GM18517 (cell line): Measurements from ENCODE around the gene SLC35F3.

Experiments
- ATAC-seq: cut with Tn5 transposase; IDR thresholded peaks from one replicate; pipeline ENCODE4 v1.9.1; 2021; ENCODE audit warnings: mild to moderate bottlenecking, moderate library complexity; ENCODE audit not compliant: unreplicated experiment

SLC35F3 gene

GRCh38 chr1:233909195-233909594, 4.7 kb downstream of the SLC35F3 start:
- ATAC-seq = no peak

GRCh38 chr1:233912447-233912846, 8.0 kb downstream of the SLC35F3 start:
- no peak for ATAC-seq

GRCh38 chr1:233912909-233913308, 8.4 kb downstream of the SLC35F3 start:
- no peak for ATAC-seq

GRCh38 chr1:233916706-233917105, 12.2 kb downstream of the SLC35F3 start:
- ATAC-seq = no peak

- ATAC-seq = no peak
These were observed 15.3 kb downstream of the SLC35F3 start for GRCh38 chr1:233919786-233920185.

DNA sequence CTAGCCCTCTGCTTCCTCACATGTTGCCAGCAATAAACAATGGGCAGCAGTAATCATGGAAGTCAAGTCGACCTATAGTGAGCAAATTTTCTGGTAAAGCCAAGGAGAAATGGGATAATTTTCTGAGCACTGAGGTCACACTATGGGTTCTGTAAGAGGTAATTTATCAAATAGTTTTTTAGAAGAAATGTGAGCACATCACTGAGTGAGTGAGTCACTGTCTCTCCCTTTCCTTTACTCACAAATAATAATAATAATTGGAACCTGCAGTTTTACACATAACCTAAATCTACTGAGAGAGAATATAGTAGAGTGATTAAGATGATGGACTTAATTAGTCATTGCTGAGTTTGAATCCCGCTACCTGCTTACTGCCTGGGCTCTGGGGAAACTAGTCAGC, 23.6 kb downstream of the SLC35F3 start:
- no peak for ATAC-seq

- ATAC-seq = no peak
These were observed 28.9 kb downstream of the SLC35F3 start for GRCh38 chr1:233933339-233933738.

GRCh38 chr1:233935297-233935868, 30.9 kb downstream of the SLC35F3 start:
- ATAC-seq = no peak

DNA sequence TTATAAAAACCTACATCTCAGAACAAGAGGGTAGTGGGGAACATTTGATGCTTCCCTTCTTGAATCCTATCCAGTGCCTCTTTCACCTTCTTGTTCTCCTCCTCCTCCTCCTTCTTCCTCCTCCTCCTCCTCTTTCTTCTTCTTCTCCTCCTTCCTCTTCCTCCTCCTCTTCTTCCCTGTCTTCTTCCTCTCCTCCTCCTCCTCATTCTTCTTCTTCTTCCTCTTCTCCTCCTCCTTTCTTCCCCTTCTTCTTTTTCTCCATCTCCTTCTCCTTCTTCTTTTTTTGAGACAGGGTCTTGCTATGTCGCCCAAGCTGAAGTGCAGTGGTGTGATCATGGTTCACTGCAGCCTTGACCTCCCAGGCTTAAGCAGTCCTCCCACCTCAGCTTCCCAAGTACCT, 31.9 kb downstream of the SLC35F3 start:
- no peak for ATAC-seq

DNA sequence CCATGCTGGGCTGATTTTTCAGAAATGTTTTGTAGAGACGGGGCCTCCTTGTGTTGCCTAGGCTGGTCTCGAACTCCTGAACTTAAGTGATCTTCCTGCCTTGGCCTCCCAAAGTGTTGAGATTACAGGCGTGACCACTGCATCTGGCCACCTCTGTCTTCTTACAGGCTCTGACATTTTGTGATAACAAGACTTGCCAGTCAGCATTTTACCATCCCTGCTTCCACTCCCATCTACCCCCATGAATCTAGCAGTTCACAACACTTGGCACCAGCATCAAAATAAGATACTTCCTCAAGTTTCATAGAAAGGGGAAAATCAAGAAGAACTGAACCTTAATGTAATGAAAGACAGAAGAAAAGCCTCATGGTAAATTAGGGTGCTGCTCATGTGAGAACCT, 32.4 kb downstream of the SLC35F3 start:
- no peak for ATAC-seq

- ATAC-seq = no peak
These were observed 34.0 kb downstream of the SLC35F3 start for GRCh38 chr1:233938476-233938875.

DNA sequence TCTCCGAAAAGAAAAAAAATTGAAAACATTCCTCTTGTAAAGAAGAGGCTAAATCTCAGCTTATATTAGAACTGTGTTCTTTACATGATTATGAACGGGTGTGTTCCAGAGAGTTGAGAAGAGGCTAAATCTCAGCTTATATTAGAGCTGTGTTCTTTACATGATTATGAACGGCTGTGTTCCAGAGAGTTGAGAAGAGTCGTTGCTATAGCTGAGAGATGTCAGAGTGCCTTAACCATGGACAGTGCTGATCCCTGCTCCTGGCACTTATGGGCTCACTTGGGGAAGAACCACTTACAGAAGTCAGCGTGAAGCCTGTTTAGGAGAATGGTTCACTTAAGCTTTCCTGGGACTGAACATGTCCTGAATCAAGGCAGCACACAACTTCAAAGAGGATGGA, 35.0 kb downstream of the SLC35F3 start:
- no peak for ATAC-seq

DNA sequence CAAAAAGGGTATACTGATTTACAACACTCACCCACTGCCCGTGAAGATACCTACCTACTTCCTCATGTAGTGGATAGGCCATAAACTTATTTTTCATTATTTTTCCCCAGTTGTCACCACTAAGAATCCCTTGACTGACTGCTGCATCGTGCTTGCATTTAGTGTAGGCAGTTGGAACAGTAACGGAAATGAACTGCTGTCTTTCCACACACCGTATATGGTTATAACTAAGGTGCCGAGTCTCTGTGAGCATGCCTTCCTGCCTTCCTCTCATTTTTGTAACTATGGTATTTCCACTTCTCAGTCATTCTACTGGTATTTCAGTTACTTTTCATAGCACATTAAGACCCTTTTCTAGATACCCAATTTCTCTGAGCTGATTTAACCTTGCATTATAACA, 36.4 kb downstream of the SLC35F3 start:
- no peak for ATAC-seq

GRCh38 chr1:233944601-233945000, 40.1 kb downstream of the SLC35F3 start:
- ATAC-seq = no peak

DNA sequence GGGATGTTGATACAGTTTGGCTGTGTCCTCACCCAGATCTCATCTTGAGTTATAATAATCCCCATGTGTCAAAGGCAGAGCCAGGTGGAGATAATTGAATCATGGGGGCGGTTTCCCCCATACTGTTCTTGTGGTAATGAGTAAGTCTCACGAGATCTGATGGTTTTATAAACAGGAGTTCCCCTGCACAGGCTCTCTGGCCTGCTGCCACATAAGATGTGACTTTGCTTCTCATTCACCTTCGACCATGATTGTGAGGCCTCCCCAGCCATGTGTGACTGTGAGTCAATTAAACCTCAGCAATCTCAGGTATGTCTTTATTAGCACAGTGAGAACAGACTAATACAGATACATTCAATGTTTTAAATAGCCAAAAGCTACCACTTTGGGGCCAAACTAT, 41.1 kb downstream of the SLC35F3 start:
- ATAC-seq = no peak

DNA sequence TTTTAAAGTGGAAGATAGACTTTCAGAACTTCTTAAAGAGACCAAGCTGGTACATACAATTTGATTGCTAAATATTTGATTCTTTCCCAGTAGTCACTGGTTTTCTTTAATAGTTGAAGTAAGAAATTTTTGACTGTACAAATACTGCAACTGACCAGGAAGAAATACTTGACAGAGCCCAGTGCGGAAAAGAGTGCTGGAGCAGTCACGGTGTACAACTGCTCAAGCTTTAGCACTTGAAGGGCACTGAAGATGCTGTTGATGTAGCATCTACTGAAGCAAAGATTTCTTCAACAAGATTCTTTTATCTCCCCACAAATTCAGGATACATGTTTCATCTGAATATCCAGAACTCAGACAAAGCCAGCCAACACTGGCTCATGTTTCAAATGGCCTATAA, 41.5 kb downstream of the SLC35F3 start:
- ATAC-seq = no peak

DNA sequence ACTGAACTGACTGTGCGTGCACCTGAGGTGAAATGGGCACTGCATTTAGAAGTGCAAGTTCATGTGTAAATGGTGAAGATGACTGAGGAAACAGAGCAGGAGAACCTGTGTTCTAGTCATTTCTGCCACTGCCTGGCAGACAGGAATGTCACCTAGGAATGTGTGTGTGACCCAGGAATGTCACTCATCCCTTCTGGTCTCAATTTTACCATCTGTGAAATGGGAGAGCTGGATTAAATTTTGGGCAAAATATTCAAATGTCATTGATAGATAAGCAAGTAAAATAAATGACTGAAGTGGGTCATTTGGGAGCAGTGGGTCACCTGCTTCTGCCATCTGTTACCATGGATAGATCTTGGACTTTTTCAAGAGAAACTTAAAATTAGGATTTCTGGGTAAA, 42.2 kb downstream of the SLC35F3 start:
- no peak for ATAC-seq

GRCh38 chr1:233951804-233952203, 47.3 kb downstream of the SLC35F3 start:
- no peak for ATAC-seq

DNA sequence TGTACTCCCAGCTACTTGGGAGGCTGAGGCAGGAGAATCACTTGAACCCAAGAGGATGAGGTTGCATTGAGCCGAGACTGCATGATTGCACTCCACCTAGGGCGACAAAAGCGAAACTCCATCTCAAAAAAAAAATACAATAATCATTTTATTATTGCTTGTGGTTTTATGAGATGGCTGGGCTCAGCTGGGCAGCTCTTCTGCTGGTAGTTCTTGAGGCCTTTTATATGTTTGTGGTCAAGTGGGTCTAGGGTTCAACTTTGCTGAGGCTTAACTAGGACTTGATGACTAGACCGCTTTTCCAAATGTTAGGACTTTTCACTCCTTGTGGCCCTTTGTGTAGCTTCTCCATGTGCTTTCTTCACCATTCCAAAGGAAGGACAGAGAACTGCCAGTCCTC, 53.2 kb downstream of the SLC35F3 start:
- ATAC-seq = no peak

DNA sequence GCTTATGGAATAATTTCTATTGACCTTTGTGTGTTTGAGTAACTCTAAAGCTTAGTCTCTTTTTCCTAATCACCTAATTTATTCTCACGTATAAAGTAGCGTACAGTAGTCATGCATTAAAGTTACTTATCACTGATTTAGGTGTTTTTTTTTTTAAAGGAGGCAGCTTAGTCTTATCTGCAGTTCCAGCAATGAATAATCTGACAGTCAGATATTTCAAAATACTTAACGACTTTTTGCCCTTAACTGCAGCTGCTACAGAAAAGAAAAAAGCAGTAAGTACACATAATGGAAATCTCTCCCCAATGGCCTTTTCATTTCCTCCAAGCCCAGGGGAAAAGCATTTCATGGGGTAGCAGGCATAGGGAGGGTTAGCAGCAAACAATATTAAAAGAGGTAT, 54.6 kb downstream of the SLC35F3 start:
- ATAC-seq = no peak

GRCh38 chr1:233959971-233960370, 55.5 kb downstream of the SLC35F3 start:
- no peak for ATAC-seq

DNA sequence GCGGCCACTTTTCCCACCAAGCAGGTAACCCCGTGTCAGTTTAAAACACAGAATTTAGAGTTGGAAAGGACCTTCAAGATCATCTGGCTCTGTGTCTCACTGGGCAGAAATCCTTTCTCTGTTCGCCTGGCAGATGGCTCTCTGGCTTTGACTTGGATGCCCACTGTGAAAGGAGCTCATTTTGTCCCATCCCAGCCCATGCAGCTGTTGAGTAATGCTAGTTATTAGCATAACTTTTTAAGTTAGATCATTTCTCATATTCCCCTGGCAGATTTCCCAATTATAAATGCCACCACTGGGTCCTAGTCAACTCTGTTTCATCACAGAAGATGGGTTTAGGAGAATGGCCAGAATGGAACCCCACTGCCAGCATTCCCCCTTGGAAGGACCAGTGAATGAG, 55.9 kb downstream of the SLC35F3 start:
- no peak for ATAC-seq

DNA sequence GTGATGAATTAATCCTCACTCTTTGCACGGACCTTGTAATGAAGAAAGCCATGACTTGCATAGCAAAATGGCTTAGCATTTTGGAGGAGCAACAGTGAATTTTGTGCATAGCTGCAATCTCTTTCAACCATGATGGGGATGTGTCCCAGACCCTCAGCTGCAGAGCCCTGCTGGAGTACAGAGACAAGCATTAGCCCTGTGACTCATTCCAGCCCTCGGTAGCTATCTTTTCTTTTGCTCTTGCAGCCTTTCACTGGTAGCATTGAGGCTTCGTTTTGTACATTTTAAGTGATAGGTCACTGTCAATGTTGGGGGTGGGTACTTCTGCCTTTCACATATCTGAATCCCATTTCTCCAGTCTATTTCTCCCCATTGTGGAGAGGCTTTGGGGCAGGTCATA, 58.4 kb downstream of the SLC35F3 start:
- no peak for ATAC-seq

DNA sequence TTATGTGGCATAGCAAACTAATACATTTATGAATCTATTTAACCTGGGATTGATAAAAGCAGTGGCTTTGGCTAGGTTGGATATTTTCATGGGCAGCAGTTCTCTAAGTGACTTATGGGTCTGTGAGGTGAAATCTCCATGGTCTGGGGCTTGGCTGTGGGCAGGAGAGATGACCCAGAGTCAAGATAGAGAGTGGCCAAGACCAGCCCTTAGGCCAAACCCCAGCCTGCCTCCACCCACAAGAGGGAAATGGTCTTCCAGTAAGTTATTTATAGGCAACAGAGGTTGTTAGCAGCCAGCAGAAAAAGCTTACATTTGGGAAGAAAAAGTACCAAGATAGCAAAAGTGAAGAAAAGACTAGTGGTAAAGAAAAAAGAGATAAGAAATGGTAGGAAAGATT, 61.4 kb downstream of the SLC35F3 start:
- ATAC-seq = no peak
